ENCODE data around the gene PDGFRB.

Gene PDGFRB

GRCh38 chr5:150144879-150145278, 10.8 kb downstream of the PDGFRB start:
- DNase-seq (ENCODE audit: low read depth in 2 of 2) = no peak

DNA sequence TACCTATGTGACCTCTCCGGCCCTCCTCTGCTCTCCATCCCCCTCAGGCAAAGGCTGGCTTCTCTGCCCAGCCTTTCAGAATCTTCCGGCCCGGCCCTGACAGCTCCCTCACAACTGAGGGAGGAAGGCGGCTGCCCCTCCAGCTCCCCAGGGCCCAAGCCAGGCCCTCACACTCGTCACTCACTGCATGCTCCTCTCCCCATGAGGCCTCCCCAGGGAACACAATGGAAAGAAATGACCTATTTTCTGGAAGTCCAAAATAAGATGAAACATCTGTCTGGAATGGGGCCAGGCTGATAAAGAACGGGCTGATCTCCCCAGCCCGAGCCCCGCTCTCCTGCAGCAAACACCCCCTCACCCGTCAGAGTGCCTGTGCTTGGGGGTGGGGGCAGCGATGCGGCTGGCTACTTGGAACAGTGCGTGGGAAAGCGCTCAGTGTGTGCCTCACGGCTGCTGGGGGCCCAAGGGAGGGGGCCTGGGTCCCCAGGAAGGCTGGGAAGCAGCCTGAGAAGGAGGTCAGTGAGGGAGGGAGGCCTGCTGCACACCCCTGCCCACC, 11.3 kb downstream of the PDGFRB start:
- no peak for DNase-seq (ENCODE audit: low read depth in 2 of 2)

DNA sequence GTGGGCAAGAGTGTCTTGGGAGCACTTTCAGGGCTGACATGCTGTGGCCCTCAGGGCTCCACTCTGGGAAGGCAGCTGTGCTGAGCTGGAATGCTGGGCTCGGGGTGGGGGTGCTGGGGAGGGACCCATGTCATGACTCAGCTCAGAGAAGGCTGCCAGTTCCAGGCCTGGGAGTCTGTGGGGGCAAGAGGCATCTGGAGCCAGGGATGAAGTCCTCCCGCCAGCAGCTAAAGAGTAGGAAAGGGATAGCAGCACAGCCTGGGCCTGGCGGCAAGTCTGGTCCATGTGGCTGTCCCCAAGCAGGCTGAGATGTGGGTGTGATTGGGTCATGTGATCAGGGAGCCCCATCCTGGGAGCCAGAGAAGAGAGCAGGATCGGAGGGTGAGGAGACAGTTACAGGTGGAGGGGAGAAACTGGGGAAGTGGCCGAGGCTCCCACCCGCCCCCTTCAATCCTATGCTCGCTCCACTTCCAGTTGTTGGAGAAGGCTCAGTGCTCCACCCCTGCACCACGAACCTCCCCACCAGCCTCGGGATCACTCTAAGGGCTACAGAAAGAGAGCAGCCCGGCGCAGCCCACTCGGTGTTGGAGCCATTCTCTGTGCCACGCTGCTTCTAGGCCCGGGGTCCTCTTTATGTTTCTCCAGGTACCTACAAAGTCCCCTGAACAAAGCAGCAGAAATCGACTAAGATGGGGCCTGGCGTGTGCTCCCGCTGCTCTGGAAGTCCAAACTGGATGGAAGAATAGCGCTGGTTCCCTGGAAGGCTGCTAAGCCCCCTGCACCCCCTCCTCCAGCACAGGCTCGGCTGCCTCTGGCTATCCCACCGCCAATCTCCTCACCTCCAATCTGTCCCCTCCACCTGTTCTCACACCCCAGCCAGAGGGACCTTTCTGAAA, 12.0 kb downstream of the PDGFRB start:
- DNase-seq (ENCODE audit: low read depth in 2 of 2) = no peak

GRCh38 chr5:150142959-150143349, 12.7 kb downstream of the PDGFRB start:
- no peak for DNase-seq (ENCODE audit: low read depth in 2 of 2)

GRCh38 chr5:150142185-150142958, 13.3 kb downstream of the PDGFRB start:
- no peak for DNase-seq (ENCODE audit: low read depth in 2 of 2)

DNA sequence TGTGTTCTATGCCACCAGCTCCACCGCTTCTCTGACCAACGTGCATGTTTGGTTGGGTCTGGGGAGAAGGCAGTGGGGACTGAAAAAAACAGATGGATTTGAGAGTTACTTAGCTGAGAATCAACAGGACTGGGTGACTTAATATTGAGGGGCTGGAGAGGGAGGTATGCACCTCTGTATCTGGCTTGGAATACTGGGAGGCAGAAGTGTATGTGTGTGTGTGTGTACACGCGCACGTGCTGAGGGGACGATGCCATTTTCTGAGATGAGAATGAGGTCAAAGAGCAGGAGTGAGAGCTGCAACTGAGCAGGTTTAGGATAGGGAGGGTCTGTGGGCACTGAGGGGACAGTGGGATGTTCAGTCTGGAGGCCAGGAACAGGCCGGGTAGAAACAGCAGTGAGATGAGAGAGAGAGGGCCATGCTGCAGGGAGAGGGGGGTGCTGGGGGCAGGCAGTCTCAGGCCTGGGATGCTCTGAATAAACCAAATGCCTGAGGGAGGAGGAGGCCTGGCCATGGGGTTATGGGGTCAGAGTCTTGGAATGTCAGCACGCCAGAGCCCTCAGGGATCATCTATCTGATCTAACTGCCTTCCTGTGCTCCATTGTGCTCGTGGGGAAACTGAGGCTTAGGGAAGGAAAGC, 14.0 kb downstream of the PDGFRB start:
- DNase-seq (ENCODE audit: low read depth in 2 of 2) = no peak

- no peak for DNase-seq (ENCODE audit: low read depth in 2 of 2)
These were observed 14.8 kb downstream of the PDGFRB start for GRCh38 chr5:150140830-150141229.

GRCh38 chr5:150139334-150139733, 16.3 kb downstream of the PDGFRB start:
- DNase-seq (ENCODE audit: low read depth in 2 of 2) = no peak

DNA sequence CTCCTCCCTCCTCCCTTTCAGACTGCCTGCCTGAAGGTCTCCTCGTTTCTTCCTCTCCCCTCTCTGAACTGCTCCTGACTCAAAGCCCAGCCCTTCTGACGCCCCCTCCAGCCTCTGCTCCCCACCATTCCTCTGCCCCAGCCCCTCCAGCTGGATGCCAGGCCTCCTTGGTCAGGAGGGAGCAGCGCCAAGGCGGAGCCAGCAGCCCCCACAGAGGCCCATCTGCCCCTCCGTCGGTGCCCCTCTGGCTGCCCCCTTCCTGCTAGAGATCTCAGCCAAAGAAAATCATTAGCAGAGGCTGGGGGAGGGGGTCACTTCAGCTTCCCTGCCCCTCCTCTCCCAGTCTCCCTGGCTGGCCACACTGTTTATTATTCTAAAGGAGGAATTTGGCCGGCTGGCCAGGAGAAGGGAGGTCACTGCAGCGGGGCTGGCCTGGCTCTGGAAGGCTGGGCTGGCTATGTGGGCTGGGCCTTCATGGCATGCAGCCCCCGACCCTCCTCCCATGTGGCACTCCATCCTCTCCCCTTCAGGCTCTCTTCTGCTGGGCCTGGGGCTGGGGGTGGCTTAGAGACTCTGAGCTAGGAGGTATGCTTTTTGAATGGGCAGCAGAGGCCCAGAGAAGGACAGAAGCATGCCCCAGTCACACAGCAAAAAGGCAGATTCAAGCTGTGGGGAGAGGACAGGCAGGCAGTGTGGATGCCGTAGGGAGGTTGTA, 16.9 kb downstream of the PDGFRB start:
- no peak for DNase-seq (ENCODE audit: low read depth in 2 of 2)

DNA sequence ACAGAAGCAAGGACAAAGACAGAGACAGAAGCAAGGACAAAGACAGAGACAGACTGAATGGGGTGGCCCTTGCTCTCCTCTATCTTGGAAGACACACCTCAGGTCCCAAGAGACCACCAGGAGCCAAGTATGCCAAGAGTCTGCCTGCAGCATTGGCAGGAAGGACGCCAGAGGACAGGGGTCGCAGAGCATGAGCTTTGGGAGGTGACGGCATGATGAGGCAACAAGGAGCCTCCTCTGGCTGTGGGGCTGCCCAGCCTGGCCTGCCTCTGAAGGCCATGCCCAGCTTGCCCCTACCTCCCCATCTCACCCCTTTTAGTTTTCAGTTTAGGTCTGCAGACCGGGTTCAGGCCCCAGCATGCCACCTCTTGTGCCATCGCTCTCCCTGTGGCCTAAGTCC, 17.6 kb downstream of the PDGFRB start:
- DNase-seq (ENCODE audit: low read depth in 2 of 2) = no peak

- no peak for DNase-seq (ENCODE audit: low read depth in 2 of 2)
These were observed 18.3 kb downstream of the PDGFRB start for GRCh38 chr5:150137168-150137957.

- no peak for DNase-seq (ENCODE audit: low read depth in 2 of 2)
These were observed 19.1 kb downstream of the PDGFRB start for GRCh38 chr5:150136305-150137167.

DNA sequence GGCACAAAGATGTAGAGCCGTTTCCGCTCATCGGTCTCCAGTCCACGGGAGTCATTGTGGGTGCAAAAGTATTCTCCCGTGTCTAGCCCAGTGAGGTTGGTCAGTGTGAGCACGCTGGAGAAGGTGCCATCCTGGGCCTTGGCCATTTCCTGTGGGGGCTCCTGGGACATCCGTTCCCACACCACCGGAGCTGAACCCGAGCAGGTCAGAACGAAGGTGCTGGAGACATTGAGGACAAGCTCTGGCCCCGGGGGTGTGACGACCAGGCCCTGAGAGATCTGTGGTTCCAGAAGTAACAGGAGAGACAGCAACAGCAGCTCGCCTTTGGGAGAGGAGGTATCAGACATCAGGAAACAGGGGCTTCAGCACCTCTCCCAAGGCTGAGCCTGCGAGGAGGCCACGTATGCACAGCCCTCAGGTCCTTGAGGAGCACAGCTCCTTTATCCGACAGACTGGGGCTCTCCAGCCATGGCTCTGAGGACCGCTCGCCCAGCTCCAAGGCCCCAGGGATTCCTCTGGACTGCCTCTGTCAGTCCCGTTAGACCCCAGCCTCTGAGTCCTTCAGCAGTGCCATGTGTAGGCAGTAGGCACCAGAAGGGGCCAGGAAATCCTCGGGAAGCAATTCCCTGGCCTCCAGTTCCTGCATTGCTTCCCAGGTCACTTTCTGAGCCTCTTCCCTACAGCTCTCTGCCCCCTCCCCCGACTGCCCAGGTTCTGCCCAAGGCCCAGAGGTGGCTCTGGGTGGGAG, 19.9 kb downstream of the PDGFRB start:
- DNase-seq (ENCODE audit: low read depth in 2 of 2) = no peak

DNA sequence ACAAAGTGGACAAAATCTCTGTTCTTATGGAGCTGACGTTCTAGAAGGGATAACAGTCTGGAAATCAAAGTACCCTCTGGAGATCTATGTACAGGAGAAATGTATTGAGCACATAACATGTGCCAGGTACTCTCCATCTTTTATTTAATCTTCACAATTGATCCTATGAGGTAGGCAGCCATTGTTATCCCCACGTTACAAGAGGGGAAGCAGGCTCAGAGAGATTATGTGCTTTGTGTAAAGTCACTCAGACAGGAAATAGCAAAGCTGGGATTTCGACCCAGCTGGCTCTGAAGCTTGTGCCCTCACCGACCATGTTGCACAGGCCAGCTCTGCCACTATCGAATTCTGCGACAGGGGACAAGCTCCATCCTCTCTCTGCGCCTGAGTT, 21.5 kb downstream of the PDGFRB start:
- DNase-seq (ENCODE audit: low read depth in 2 of 2) = no peak

GRCh38 chr5:150133581-150134197, 22.0 kb downstream of the PDGFRB start:
- no peak for DNase-seq (ENCODE audit: low read depth in 2 of 2)

DNA sequence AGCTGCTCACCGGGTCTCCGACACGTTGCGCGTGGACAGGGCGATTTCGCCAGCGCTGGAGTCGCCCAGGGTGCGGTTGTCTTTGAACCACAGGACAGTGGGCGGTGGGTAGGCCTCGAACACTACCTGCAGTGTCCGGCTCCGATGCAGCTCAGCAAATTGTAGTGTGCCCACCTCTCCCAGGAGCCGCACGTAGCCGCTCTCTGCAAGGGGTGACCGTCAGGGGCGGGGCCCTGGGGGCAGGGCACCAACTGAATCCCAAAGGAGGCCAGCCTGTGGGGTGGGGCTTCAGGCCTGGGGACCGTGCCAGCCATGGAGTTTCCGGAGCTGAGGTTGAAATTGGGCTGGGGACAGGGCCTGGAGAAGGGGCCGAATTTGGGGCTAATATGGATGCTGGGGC, 22.9 kb downstream of the PDGFRB start:
- no peak for DNase-seq (ENCODE audit: low read depth in 2 of 2)

- DNase-seq (ENCODE audit: low read depth in 2 of 2) = no peak
These were observed 23.5 kb downstream of the PDGFRB start for GRCh38 chr5:150131978-150132694.

DNA sequence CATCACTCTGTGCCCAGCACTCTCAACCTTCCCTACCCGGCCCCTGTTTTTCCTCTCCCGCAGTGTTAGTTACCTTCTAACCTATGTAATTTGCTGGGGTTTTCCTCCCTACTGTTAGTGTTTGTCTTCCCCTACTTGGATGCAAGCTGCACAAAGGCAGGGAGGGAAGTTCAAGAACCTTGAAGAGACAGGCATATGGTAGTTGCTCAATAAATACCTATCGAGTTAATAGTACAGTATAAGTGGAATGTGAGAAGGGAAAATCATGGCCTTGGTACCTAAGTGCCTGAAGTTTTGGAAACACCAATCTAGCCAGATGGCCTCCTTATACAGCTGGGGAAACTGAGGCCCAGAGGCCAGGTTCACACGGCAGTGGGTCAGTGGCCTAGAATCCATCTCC, 24.2 kb downstream of the PDGFRB start:
- DNase-seq (ENCODE audit: low read depth in 2 of 2) = no peak

Data from stimulated activated CD4-positive, alpha-beta T cell treated with anti-CD3 and anti-CD28 coated beads, Interleukin-12 subunit alpha, Interleukin-12 subunit beta, amount 100 ng/mL, for 24 hours (primary cell).